Liver (tissue), 9 donors: Measurements from ENCODE around the gene SWSAP1. TPM values are rescaled to one million over a fixed set of nuclear protein-coding genes. Genes with fewer than 3 reads are reported as not detected.

ENCODE experiments used
- DNase-seq: peaks from one replicate; pipeline ENCODE4 v3.0.0-alpha.2; 2017; ENCODE audit warnings: low spot score
- H3K27ac ChIP-seq, 2 donors: one replicate each; pipeline ENCODE4 v1.7.0; 2013; ENCODE audit warnings: inconsistent platforms in 2 of 2, low read length in 2 of 2, control low read depth in 1 of 2, low read depth in 1 of 2, mild to moderate bottlenecking in 1 of 2
- H3K27me3 ChIP-seq, 4 donors: one replicate each; pipeline versions ENCODE4 v1.6.1 to v1.7.0; 2013; ENCODE audit warnings: low read length in 3 of 4, inconsistent platforms in 1 of 4, mild to moderate bottlenecking in 1 of 4, moderate library complexity in 1 of 4; ENCODE audit not compliant: control insufficient read depth in 4 of 4, insufficient read depth in 4 of 4
- H3K36me3 ChIP-seq, 4 donors: one replicate each; pipeline versions ENCODE4 v1.6.1 to v1.7.0; 2013; ENCODE audit warnings: low read length in 3 of 4, mild to moderate bottlenecking in 3 of 4, low read depth in 1 of 4, moderate library complexity in 1 of 4; ENCODE audit not compliant: control insufficient read depth in 4 of 4, insufficient read depth in 3 of 4
- H3K4me1 ChIP-seq, 4 donors: one replicate each; pipeline versions ENCODE4 v1.6.1 to v1.7.0; 2013; ENCODE audit warnings: low read length in 3 of 4, mild to moderate bottlenecking in 3 of 4, moderate library complexity in 1 of 4; ENCODE audit not compliant: control insufficient read depth in 4 of 4, insufficient read depth in 4 of 4
- H3K4me3 ChIP-seq, 3 donors: one replicate each; pipeline versions ENCODE4 v1.6.1 to v1.7.0; 2013; ENCODE audit warnings: low read length in 3 of 3, control low read depth in 1 of 3, low read depth in 1 of 3, mild to moderate bottlenecking in 1 of 3
- H3K9ac ChIP-seq, 2 donors: one replicate each; pipeline ENCODE4 v1.7.0; 2013; ENCODE audit warnings: low read length in 2 of 2, mild to moderate bottlenecking in 2 of 2, moderate library complexity in 2 of 2, control low read depth in 1 of 2, low read depth in 1 of 2
- H3K9me3 ChIP-seq, 4 donors: one replicate each; pipeline versions ENCODE4 v1.6.1 to v1.7.0; 2013; ENCODE audit warnings: low read length in 3 of 4; ENCODE audit not compliant: control insufficient read depth in 4 of 4
- ATF3 ChIP-seq: IDR thresholded peaks from 2 replicates; pipeline ENCODE4 v1.6.1; 2016; ENCODE audit warnings: antibody characterized with exemption
- CTCF ChIP-seq: fragments of 150-350 bp; IDR thresholded peaks from 2 replicates; pipeline ENCODE4 v1.5.1; 2017; ENCODE audit warnings: improper control_type of control experiment, low read depth, low read length; ENCODE audit not compliant: missing input control
- EGR1 ChIP-seq, 2 donors: IDR thresholded peaks; 2 replicates each; pipeline ENCODE4 v1.6.1; 2016 to 2018; ENCODE audit warnings: antibody characterized with exemption in 2 of 2, low read depth in 2 of 2
- FOXA1 ChIP-seq: IDR thresholded peaks from 2 replicates; pipeline ENCODE4 v1.6.1; 2016; ENCODE audit warnings: antibody characterized with exemption
- FOXA2 ChIP-seq: IDR thresholded peaks from 2 replicates; pipeline ENCODE4 v1.6.1; 2016; ENCODE audit warnings: antibody characterized with exemption
- GABPA ChIP-seq, 2 donors: IDR thresholded peaks in 1 of 2; conservative IDR thresholded peaks in 1 of 2; 2 replicates each; pipeline ENCODE4 v1.6.1; 2016; ENCODE audit warnings: antibody characterized with exemption in 2 of 2, mild to moderate bottlenecking in 1 of 2, moderate library complexity in 1 of 2
- HNF4A ChIP-seq, 2 donors: conservative IDR thresholded peaks; 2 replicates each; pipeline ENCODE4 v1.6.1; 2016; ENCODE audit warnings: antibody characterized with exemption in 2 of 2, mild to moderate bottlenecking in 2 of 2
- HNF4G ChIP-seq: IDR thresholded peaks from 2 replicates; pipeline ENCODE4 v1.6.1; 2016; ENCODE audit warnings: antibody characterized with exemption
- JUND ChIP-seq, 2 donors: IDR thresholded peaks; 2 replicates each; pipeline ENCODE4 v1.6.1; 2016; ENCODE audit warnings: antibody characterized with exemption in 2 of 2
- MAX ChIP-seq: IDR thresholded peaks from 2 replicates; pipeline ENCODE4 v1.6.1; 2016; ENCODE audit warnings: antibody characterized with exemption
- NR2F2 ChIP-seq: IDR thresholded peaks from 2 replicates; pipeline ENCODE4 v1.6.1; 2016; ENCODE audit warnings: antibody characterized with exemption
- RAD21 ChIP-seq, 2 donors: IDR thresholded peaks; 2 replicates each; pipeline ENCODE4 v1.6.1; 2016; ENCODE audit warnings: antibody characterized with exemption in 2 of 2, mild to moderate bottlenecking in 2 of 2
- RXRA ChIP-seq, 2 donors: IDR thresholded peaks; 2 replicates each; pipeline ENCODE4 v1.6.1; 2017 to 2018; ENCODE audit warnings: antibody characterized with exemption in 2 of 2, mild to moderate bottlenecking in 1 of 2
- SP1 ChIP-seq: IDR thresholded peaks from 2 replicates; pipeline ENCODE4 v1.6.1; 2018; ENCODE audit warnings: antibody characterized with exemption, mild to moderate bottlenecking
- TAF1 ChIP-seq: conservative IDR thresholded peaks from 2 replicates; pipeline ENCODE4 v1.6.1; 2016; ENCODE audit warnings: antibody characterized with exemption, mild to moderate bottlenecking
- YY1 ChIP-seq: IDR thresholded peaks from 2 replicates; pipeline ENCODE4 v1.6.1; 2016; ENCODE audit warnings: antibody characterized with exemption, mild to moderate bottlenecking
- WGBS: extraction: QIAGEN DNeasy Blood & Tissue Kit; methylation state at CpG from one replicate; pipeline ENCODE4 v1.1.7; 2013; 5-methylcytosine and 5-hydroxymethylcytosine counted together
- polyA plus RNA-seq, 2 donors: library from polyadenylated mRNA; stranded (reverse) in 1 of 2; unstranded in 1 of 2; fragments of 200-250 nt in 1 of 2; fragments of >200 nt in 1 of 2; fragmentation: Nextera tagmentation in 1 of 2; extraction: Ambion mirVana in 1 of 2; gene quantifications; one replicate each; pipeline versions ENCODE4 v1.2.1 to v1.2.3, GENCODE V29; 2013 to 2015
- total RNA-seq, 2 donors: library from RNA; depleted of rRNA; stranded (reverse); fragments of >200 nt; gene quantifications; one replicate each; pipeline ENCODE4 v1.2.3, GENCODE V29; 2014
- donor health status: healthy.
- donor health status: healthy.
- donor health status: healthy.
- donor health status: healthy.
- donor health status: healthy.

The SWSAP1 gene
- total and polyA plus RNA-seq, 4 donors, result 0.98 to 6.4 (median 1.7) TPM

- TF ChIP-seq TAF1 (no peak), HNF4A (conservative IDR thresholded peaks at IDR 0.05) (no peak), FOXA1 (peak; percentile 9), FOXA2 (no peak), ATF3 (no peak)
These were observed 6.4 kb downstream of the SWSAP1 start (continued) for GRCh38 chr19:11380653-11381537.

GRCh38 chr19:11382898-11383705 lies 8.6 kb downstream of the SWSAP1 start:
- H3K4me3 ChIP-seq, result peak overlapping the region in 1 of 3 donors; percentile 41
- peak; percentile 87 for DNase-seq
- 3% methylated on average over 65 of the region's 65 CpGs for whole genome bisulfite sequencing
- H3K9ac ChIP-seq, result no peak overlapping the region
- TF ChIP-seq HNF4G (no peak), JUND (IDR thresholded peaks at IDR 0.05) (no peak), CTCF (peak; percentile 62), YY1 (no peak), ATF3 (no peak), RAD21 (IDR thresholded peaks at IDR 0.05) (peak; percentile 61 to 77), TAF1 (no peak), NR2F2 (no peak)
- no peaks in the 10 kb centered on the region for H3K9me3 ChIP-seq
- peaks cover 5 to 40% (median 23%) of the 10 kb centered on the region in 4 donors for H3K4me1 ChIP-seq
- no peaks in the 10 kb centered on the region for H3K36me3 ChIP-seq
- H3K27me3 ChIP-seq, result no peaks in the 10 kb centered on the region
- H3K27ac ChIP-seq, result peak overlapping the region; percentile 2 to 50

GRCh38 chr19:11383706-11384048 lies 9.2 kb downstream of the SWSAP1 start:
- Histone ChIP-seq H3K4me3 (peak overlapping the region in 1 of 3 donors; percentile 41), H3K4me1 (peaks cover 5 to 36% (median 21%) of the 10 kb centered on the region in 4 donors), H3K36me3 (no peaks in the 10 kb centered on the region), H3K27ac (peak overlapping the region; percentile 2 to 50), H3K27me3 (no peaks in the 10 kb centered on the region), H3K9ac (peak overlapping the region in 1 of 2 donors; percentile 38), H3K9me3 (no peaks in the 10 kb centered on the region)
- 3% methylated on average over 9 of the region's 9 CpGs for WGBS
- DNase-seq, result no peak
- TF ChIP-seq FOXA2 (no peak), NR2F2 (no peak), JUND (IDR thresholded peaks at IDR 0.05) (no peak), HNF4A (conservative IDR thresholded peaks at IDR 0.05) (no peak), RAD21 (IDR thresholded peaks at IDR 0.05) (no peak), ATF3 (no peak), FOXA1 (no peak), EGR1 (IDR thresholded peaks at IDR 0.05; ENCODE audit: low read depth in 2 of 2) (no peak), GABPA (IDR thresholded peaks at IDR 0.05 in 1 of 2, conservative IDR thresholded peaks at IDR 0.05 in 1 of 2) (no peak), SP1 (no peak), MAX (no peak), HNF4G (no peak), YY1 (no peak), RXRA (IDR thresholded peaks at IDR 0.05) (no peak)
